Fibroblast of gingiva (primary cell): ENCODE measurements around the gene PKNOX1.
"Not testable (repeated sequence)": the region's sequence is repeated elsewhere in the genome, so short reads cannot be mapped to it uniquely, and the experiment has no call there.

Experiments
- DNase-seq: peaks from one replicate; pipeline ENCODE4 v3.0.0-alpha.2; 2011; ENCODE audit warnings: low read depth

Gene PKNOX1

DNA sequence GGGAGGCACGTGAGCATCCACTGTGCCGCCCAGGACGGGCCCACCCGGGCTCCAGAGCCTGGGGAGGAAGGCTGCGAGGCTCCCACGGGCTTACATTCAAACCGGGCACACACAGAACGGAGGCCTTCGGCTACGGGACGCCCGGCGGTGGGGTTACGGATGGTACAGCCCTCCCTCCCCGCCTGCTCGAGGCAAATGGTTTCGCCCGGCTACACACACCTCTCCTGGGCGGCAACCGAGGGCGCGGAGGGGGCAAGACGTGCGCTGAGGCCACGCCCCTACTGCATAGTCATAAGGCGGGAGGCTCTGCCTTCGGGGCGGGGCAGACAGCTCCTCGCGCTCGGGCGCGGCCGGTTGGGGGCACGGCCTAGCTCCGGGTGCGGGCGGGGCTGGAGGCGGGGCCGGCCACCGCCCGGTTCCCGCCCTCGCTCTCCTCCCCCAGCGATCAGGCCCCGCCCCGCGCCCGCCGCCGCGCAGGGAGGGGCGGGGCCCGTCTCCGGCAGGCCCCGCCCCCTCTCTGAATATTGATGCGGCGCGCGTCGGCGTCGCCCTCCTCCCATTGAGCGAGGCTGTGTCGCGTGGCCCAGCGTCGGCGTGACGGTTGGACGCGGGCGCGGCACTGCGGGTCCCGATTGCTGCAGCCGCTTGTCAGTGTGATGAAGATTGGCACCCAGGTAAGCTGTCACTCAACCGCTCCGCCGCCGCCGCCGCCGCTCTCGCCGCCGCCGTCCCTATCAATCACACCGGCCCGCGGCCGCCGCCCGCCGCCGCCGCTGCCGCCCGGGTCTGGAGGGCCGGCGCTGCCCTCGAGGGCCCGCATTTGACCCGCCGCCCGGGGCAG, at the start of gene PKNOX1:
TSS of gene PKNOX1 (plus strand) at position 572 of the 841 bp plus-strand sequence. CDS start 29,820 bp downstream, outside the sequence.
- DNase-seq = peak; percentile 99

DNA sequence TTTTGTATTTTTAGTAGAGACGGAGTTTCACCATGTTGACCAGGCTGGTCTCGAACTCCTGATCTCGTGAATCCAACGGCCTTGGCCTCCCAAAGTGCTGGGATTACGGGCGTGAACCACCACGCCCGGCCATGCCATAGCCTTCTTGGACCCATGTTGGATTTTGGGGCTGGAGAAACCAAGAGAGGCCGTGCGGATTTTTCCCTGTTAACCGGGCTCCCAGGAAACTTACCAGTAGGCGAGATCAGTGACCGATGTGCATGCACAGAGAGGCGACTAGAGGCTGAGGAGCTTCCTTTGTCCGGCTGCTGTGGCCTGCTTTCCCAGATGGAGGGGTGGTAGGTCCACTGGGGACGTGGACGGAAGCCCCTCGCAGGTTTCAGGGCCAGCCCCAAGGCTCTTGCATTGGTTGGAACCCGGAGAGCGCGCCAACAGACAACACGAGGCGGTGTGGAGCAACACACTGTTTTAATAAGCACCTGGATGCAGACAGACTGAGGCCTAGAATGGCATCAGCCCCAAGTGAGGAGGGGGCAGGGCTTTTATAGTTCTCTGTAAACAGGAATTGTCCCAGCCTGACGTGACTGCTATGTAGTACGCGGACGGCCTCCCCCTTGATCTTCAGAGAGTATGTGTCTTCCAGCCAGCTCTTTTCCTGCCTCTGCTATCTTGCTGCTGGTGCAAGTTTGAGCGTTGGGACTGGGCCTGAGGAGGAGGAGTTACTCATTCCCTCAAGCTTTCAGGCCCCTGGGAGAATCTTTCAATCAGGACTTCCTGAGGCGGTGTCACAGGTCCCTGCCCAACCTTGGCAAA, 49.0 kb upstream of the PKNOX1 start, which contains the start of gene ERVH48-1:
TSS of gene ERVH48-1 (minus strand) at position 517 of the 813 bp plus-strand sequence. CDS start 6,624 bp downstream, outside the sequence.
- DNase-seq = no peak

DNA sequence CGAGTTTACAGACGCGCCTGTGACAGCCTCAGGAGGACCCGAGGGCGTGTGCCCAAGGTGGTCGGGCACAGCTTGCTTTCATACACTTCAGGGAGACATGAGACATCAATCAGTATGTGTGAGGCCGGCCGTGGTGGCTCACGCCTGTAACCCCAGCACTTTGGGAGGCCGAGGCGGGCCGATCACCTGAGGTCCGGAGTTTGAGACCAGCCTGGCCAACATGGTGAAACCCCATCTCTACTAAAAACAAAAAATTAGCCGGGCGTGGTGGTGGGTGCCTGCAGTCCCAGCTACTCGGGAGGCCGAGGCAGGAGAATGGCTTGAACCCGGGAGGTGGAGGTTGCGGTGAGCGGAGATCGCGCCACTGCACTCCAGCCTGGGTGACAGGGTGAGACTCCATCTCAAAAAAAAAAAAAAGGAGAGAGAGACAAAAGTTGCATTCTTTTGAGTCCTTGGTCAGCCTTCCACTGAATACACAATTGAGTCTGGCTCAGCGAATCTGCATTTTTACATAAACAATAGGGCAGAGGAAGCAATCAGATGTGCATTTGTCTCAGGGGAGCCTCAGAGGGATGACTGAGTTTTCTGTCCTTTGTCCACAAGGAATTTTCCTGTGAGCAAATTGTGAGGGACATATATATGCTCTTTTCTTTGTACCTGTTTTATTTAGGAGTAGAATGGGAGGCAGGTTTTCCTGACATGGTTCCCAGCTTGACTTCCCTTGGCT, 46.7 kb upstream of the PKNOX1 start:
- DNase-seq = not testable (repeated sequence)

- no peak for DNase-seq
These were observed 44.4 kb upstream of the PKNOX1 start for GRCh38 chr21:42929969-42930368.

- DNase-seq = no peak
These were observed 42.7 kb upstream of the PKNOX1 start for GRCh38 chr21:42931560-42932235.

DNA sequence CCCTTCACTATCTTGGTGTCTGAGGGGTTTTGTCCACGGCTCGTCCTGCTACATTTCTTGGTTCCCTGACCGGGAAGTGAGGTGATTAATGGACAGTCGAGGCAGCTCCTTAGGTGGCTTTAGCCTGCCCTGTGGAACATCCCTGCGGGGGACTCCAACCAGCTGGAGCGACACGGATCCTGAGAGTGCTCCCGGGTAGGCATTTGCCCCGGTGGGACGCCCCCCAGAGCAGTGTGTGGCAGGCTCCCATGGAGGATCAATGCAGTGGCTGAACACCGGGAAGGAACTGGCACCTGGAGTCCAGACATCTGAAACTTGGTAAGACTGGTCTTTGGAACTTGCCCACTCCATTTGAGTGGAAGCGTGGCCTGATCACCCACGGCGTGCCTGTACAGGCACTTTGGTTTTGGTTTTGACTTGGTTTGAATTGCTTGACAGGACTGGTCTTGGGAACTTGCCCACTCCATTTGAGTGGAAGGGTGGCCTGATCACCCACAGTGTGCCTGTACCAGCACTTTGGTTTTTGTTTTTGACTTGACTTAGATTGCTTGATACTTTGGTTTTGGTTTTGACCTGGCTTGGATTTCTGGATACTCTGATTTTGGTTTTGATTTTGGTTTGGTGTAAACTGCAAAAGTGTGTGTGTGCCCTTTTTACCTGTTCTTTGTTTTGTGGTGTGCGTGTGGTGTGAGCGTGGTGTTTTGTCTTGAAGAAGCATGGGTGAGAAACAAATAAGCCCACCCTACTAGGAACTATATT, 41.8 kb upstream of the PKNOX1 start:
- not testable (repeated sequence) for DNase-seq

DNA sequence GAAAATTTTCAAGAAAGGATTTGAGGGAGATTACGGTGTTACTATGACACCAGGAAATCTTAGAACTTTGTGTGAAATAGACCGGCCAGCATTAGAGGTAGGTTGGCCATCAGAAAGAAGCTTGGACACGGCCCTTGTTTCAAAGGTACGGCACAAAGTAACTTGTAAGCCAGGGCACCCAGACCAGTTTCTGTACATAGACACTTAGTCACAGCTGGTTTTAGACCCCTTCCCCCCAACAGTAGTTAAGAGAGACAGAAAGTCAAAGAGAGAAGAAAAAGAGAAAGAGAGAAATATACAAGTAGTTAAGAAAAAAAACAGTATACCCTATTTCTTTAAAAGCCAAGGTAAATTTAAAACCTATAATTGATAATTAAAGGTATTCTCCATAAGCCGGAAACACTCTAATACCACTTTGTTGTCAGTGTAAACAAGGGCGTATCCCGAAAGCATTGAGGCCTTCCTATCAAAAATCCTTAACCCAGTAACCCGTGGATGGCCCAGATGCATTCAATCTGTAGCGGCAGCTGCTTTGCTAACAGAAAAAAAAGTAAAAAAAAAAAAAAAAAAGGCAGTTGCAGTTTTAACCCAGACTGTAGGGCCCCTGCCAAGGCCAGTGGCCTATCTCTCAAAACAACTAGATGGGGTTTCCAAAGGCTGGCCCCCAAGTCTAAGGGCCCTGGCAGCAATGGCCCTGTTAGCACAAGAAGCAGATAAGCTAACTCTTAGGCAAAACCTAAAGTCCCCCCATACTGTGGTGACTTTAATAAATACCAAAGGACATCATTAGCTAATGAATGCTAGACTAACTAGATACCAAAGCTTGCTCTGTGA, 41.0 kb upstream of the PKNOX1 start:
- DNase-seq = not testable (repeated sequence)

DNA sequence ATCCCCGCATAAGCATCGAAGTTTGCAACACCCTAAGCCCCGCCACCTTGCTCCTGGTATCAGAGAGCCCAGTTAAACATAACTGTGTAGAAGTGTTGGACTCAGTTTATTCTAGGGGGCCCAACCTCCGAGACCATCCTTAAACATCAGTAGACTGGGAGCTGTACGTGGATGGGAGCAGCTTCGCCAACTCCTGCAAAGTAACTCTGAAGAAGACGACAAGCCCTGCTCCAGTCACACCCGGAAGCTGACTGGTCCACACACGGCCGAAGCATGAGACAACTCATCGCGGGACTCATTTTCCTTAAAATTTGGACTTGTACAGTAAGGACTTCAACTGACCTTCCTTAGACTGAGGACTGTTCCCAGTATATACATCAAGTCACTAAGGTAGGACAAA, 40.4 kb upstream of the PKNOX1 start:
- not testable (repeated sequence) for DNase-seq

GRCh38 chr21:42936360-42936759, 38.0 kb upstream of the PKNOX1 start:
- not testable (repeated sequence) for DNase-seq

DNA sequence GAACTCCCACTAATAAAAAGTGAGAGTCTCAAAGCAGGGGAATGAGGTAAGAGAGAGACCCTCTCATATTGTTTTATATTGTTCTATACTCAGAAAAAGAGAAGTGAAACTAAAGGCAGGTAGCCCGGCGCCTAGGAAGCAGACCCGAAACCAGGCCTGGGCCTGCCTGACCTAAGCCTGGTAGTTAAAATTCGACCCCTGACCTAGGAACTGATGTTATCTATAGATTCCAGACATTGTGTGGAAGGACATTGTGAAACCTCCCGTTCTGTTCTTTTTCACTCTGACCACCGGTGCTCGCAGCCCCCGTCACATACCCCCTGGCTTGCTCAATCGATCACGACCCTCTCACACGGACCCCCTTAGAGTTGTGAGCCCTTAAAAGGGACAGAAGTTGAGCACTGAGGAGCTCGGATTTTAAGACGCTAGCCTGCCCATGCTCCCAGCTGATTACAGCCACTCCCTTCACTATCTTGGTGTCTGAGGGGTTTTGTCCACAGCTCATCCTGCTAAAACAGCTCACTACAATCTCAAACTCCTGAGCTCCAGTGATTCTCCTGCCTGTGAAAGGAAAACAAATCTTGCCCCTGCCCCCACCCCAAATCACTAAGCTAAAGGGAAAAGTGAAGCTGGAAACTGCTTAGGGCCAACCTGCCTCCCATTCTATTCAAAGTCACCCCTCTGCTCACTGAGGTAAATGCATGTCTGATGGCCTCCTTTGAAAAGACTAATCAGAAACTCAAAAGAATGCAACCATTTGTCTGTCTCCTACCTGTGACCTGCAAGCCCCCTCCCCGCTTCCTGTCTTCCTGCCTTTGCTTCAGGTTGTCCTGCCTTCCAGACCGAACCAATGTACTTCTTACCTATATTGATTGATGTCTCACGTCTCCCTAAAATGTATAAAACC, 37.1 kb upstream of the PKNOX1 start:
- DNase-seq = not testable (repeated sequence)

DNA sequence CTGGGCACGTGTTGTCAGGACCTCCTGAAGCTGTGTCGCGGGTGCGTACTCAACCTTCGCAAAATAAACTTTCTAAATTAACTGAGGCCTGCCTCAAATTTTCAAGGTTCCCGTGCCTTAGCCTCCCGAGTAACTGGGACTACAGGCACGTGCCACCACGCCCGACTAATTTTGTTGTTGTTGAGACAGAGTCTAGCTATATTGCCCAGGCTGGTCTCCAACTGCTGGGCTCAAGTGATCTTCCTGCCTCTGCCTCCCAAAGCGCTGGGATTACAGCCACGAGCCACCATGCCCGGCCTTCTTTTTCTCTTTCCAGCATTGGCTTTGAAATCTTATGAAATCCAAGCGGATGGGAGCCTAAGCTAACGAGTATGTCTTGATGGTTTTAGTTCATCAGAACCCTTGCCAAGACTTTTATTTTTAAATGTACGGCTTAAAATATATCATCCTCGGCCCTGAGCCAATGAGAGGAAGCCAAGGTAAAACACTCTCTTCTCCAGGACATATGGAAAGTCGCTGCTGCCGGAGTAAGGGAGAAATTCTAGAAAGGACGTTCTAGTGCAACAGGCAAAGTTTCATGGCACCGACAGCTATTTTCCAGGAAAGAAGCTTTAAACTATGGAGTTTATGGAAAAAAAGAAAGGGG, 36.3 kb upstream of the PKNOX1 start:
- no peak for DNase-seq

DNA sequence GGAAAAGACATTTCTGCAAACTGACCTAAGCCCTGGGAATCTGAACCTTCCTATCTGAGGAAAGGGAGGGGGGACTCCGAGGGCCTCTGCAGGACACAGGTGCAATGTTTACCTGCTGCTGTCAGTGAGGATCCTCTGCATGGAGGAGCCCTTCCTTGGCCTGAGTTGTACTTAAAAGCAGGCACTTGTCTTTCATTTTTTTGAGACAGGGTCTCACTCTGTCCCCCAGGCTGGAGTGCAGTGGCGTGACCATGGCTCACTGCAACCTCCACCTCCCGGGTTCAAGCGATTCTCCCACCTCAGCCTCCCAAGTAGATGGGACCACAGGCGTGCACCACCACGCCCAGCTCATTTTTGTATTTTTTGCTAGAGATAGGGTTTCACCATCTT, 35.8 kb upstream of the PKNOX1 start:
- not testable (repeated sequence) for DNase-seq

DNA sequence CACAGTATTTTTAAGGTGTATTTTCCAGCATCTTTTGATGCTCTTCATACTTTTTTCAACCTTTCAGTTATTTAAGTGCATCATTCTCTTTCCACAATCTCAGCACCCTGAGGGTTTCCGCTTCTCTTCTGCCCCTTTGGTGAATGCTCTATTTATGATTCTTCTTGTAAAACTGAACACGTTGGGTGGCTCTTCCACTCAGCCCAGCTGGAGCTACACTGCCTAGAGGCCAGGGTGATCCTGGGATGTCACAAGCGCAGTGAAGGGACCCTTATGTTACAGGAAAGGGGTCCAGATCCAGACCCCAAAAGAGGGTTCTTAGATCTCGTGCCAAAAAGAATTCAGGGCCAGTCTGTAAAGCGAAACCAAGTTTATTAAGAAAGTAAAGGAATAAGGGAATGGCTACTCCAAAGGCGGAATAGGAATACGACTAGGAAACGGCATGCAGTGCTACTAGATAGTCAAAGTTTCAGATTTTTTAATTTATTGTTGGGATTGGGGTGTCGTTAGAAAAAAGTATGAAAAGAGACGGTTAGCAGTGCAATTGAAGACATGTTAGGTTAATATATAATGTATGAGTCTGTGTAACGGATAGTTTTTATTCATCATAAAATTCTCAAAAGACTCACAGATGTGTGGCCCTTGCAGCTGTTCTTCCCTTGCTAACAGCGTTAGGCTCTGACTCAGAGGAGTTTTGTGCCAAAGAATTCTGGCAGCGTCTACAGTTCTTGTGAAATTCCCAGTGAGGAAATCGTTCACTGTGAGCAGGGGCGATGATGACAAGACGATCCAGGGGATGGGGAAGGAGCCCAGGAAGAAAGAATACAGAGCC, 34.6 kb upstream of the PKNOX1 start:
- peak; percentile 96 for DNase-seq

- DNase-seq = no peak
These were observed 32.7 kb upstream of the PKNOX1 start for GRCh38 chr21:42941696-42942085.

DNA sequence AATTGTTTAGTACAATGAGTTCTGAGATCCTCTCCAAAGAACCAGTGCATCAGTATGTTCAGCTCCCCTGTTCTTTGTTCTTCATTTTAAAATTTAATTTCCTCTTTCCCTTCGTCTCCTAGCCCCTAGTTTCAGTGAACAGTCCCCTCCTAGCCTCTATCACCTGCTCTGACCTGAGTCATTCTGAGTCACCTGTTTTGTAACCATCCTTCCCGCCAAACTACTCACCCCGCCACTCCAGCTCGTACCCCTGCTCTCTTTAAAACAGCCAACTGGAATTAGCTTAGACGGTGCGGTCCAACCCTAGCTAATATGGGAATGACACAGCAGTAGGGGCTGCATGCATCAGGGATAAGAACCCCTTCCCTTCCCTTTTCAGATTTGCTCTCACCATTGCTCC, 32.1 kb upstream of the PKNOX1 start:
- DNase-seq = no peak

DNA sequence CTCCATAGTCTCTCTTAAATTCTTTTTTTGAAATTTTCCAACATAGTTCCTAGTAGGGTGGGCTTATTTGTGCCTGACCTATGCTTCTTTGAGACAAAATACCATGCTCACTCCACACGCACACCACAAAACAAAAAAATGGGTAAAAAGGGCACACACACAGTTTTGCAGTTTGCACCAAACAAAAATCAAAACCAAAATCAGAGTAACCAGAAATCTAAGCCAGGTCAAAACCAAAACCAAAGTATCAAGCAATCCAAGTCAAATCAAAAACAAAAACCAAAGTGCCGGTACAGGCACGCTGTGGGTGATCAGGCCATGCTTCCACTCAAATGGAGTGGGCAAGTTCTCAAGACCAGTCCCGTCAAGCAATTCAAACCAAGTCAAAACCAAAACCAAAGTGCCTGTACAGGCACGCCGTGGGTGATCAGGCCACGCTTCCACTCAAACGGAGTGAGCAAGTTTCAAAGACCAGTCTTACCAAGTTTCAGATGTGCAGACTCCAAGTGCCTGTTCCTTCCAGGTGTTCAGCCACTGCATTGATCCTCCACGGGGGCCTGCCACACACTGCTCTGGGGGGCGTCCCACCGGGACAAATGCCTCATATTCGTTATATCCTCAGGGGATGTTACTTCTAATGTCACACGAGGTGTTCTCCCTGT, 25.1 kb upstream of the PKNOX1 start:
- DNase-seq = not testable (repeated sequence)

- DNase-seq = not testable (repeated sequence)
These were observed 23.2 kb upstream of the PKNOX1 start for GRCh38 chr21:42951193-42951592.
